HG03159 (cell line): ENCODE results near the gene TBK1.
"Not testable (repeated sequence)": the region's sequence is repeated elsewhere in the genome, so short reads cannot be mapped to it uniquely, and the experiment has no call there.

Experiments used
- ATAC-seq: cut with Tn5 transposase; IDR thresholded peaks from one replicate; pipeline ENCODE4 v1.9.1; 2021; ENCODE audit warnings: mild to moderate bottlenecking, moderate library complexity; ENCODE audit not compliant: unreplicated experiment

The TBK1 gene

GRCh38 chr12:64494998-64495729, 43.2 kb downstream of the TBK1 start:
- no peak for ATAC-seq

GRCh38 chr12:64496839-64497400, 45.0 kb downstream of the TBK1 start:
- ATAC-seq: no peak

GRCh38 chr12:64497484-64497883, 45.6 kb downstream of the TBK1 start:
- ATAC-seq: no peak

GRCh38 chr12:64497903-64498302, 46.0 kb downstream of the TBK1 start:
- ATAC-seq: no peak

- no peak for ATAC-seq
These were observed 48.5 kb downstream of the TBK1 start for GRCh38 chr12:64500394-64500793.

- ATAC-seq: no peak
These were observed 49.6 kb downstream of the TBK1 start for GRCh38 chr12:64501486-64501885.

- no peak for ATAC-seq
These were observed 55.0 kb downstream of the TBK1 start for GRCh38 chr12:64506955-64507354.

- no peak for ATAC-seq
These were observed 58.7 kb downstream of the TBK1 start for GRCh38 chr12:64510667-64511066.

- no peak for ATAC-seq
These were observed 66.5 kb downstream of the TBK1 start for GRCh38 chr12:64518396-64518795.

- ATAC-seq: no peak
These were observed 69.9 kb downstream of the TBK1 start for GRCh38 chr12:64521833-64522232.

GRCh38 chr12:64522316-64522715, 70.4 kb downstream of the TBK1 start:
- no peak for ATAC-seq

- no peak for ATAC-seq
These were observed 70.9 kb downstream of the TBK1 start for GRCh38 chr12:64522807-64523206.

- ATAC-seq: not testable (repeated sequence)
These were observed 71.9 kb downstream of the TBK1 start for GRCh38 chr12:64523565-64524444.

GRCh38 chr12:64525461-64526160, 73.7 kb downstream of the TBK1 start:
- no peak for ATAC-seq

GRCh38 chr12:64526859-64527258, 74.9 kb downstream of the TBK1 start:
- ATAC-seq: no peak

- ATAC-seq: no peak
These were observed 76.7 kb downstream of the TBK1 start for GRCh38 chr12:64528616-64529015.

- no peak for ATAC-seq
These were observed 78.6 kb downstream of the TBK1 start for GRCh38 chr12:64530566-64530965.

GRCh38 chr12:64531665-64532334, 79.9 kb downstream of the TBK1 start:
- no peak for ATAC-seq

- ATAC-seq: no peak
These were observed 80.9 kb downstream of the TBK1 start for GRCh38 chr12:64532734-64533351.

GRCh38 chr12:64534672-64535199, 82.8 kb downstream of the TBK1 start:
- no peak for ATAC-seq
